ENCODE measurements around the gene CDON. TPM values are rescaled to one million over a fixed set of nuclear protein-coding genes. Genes with fewer than 3 reads are reported as not detected.

The CDON gene
- total RNA-seq, 1 donor from 2014 or later = 157 TPM

GRCh38 chr11:126088999-126089398 lies 26.3 kb upstream of the CDON start:
- Mint-ChIP-seq H3K27ac (no peak overlapping the region), H3K27me3 (peaks cover 1% of the 10 kb centered on the region), H3K36me3 (no peaks in the 10 kb centered on the region), H3K9me3 (no peaks in the 10 kb centered on the region), H3K4me3 (no peak overlapping the region), H3K4me1 (ENCODE audit: unreplicated experiment) (peaks cover 19% of the 10 kb centered on the region)
- DNase-seq (ENCODE audit: extremely low spot score, unreplicated experiment) = no peak
- no peak for TF ChIP-seq CTCF (conservative IDR thresholded peaks at IDR 0.05)

- no peak for DNase-seq (ENCODE audit: extremely low spot score, unreplicated experiment)
- Mint-ChIP-seq H3K4me1 (ENCODE audit: unreplicated experiment) (peaks cover 37% of the 10 kb centered on the region), H3K36me3 (no peaks in the 10 kb centered on the region), H3K27me3 (peaks cover 8% of the 10 kb centered on the region), H3K4me3 (no peak overlapping the region), H3K9me3 (no peaks in the 10 kb centered on the region), H3K27ac (no peak overlapping the region)
- TF ChIP-seq CTCF (conservative IDR thresholded peaks at IDR 0.05) = no peak
These were observed 23.6 kb upstream of the CDON start for GRCh38 chr11:126086248-126086647.

GRCh38 chr11:126084608-126084912 lies 21.9 kb upstream of the CDON start:
- Mint-ChIP-seq H3K27me3 (peaks cover 8% of the 10 kb centered on the region), H3K4me3 (no peak overlapping the region), H3K4me1 (ENCODE audit: unreplicated experiment) (peaks cover 47% of the 10 kb centered on the region), H3K9me3 (no peaks in the 10 kb centered on the region), H3K27ac (no peak overlapping the region), H3K36me3 (no peaks in the 10 kb centered on the region)
- TF ChIP-seq CTCF (conservative IDR thresholded peaks at IDR 0.05) = no peak
- no peak for DNase-seq (ENCODE audit: extremely low spot score, unreplicated experiment)

- Mint-ChIP-seq H3K27me3 (peaks cover 8% of the 10 kb centered on the region), H3K9me3 (no peaks in the 10 kb centered on the region), H3K4me1 (ENCODE audit: unreplicated experiment) (peaks cover 51% of the 10 kb centered on the region), H3K4me3 (no peak overlapping the region), H3K36me3 (no peaks in the 10 kb centered on the region), H3K27ac (no peak overlapping the region)
- no peak for TF ChIP-seq CTCF (conservative IDR thresholded peaks at IDR 0.05)
- DNase-seq (ENCODE audit: extremely low spot score, unreplicated experiment) = no peak
These were observed 21.4 kb upstream of the CDON start for GRCh38 chr11:126083829-126084607.

- TF ChIP-seq CTCF (conservative IDR thresholded peaks at IDR 0.05) = no peak
- Mint-ChIP-seq H3K27ac (no peak overlapping the region), H3K27me3 (peaks cover 8% of the 10 kb centered on the region), H3K4me3 (no peak overlapping the region), H3K9me3 (no peaks in the 10 kb centered on the region), H3K36me3 (no peaks in the 10 kb centered on the region), H3K4me1 (ENCODE audit: unreplicated experiment) (peaks cover 48% of the 10 kb centered on the region)
- no peak for DNase-seq (ENCODE audit: extremely low spot score, unreplicated experiment)
These were observed 19.8 kb upstream of the CDON start for GRCh38 chr11:126082251-126083109.
